HG03354 (cell line): ENCODE measurements around the gene SMIM44.

ENCODE experiments used
- ATAC-seq: cut with Tn5 transposase; IDR thresholded peaks from one replicate; pipeline ENCODE4 v1.9.1; 2021; ENCODE audit warnings: mild to moderate bottlenecking; ENCODE audit not compliant: unreplicated experiment, poor library complexity, severe bottlenecking

SMIM44 gene

GRCh38 chr19:3479834-3480215 lies 3.4 kb downstream of the SMIM44 start:
- ATAC-seq: no peak

- ATAC-seq: no peak
Observed at GRCh38 chr19:3479177-3479833, 3.9 kb downstream of the SMIM44 start.

- no peak for ATAC-seq
Observed at GRCh38 chr19:3478409-3479176, 4.6 kb downstream of the SMIM44 start.

- no peak for ATAC-seq
Observed at GRCh38 chr19:3477951-3478350, 5.3 kb downstream of the SMIM44 start.

- no peak for ATAC-seq
Observed at GRCh38 chr19:3477506-3477905, 5.7 kb downstream of the SMIM44 start.

- no peak for ATAC-seq
Observed at GRCh38 chr19:3476830-3477229, 6.4 kb downstream of the SMIM44 start.

GRCh38 chr19:3475449-3475848 lies 7.8 kb downstream of the SMIM44 start:
- ATAC-seq: no peak

- ATAC-seq: no peak
Observed at GRCh38 chr19:3474614-3475013, 8.6 kb downstream of the SMIM44 start.

- no peak for ATAC-seq
Observed at GRCh38 chr19:3474010-3474409, 9.2 kb downstream of the SMIM44 start.

GRCh38 chr19:3471954-3472655 lies 11.1 kb downstream of the SMIM44 start:
- ATAC-seq: no peak

GRCh38 chr19:3470500-3471128 lies 12.6 kb downstream of the SMIM44 start:
- ATAC-seq: no peak

- ATAC-seq: no peak
Observed at GRCh38 chr19:3469638-3470499, 13.4 kb downstream of the SMIM44 start.

- no peak for ATAC-seq
Observed at GRCh38 chr19:3468211-3468610, 15.0 kb downstream of the SMIM44 start.

- ATAC-seq: no peak
Observed at GRCh38 chr19:3467437-3468198, 15.6 kb downstream of the SMIM44 start.

GRCh38 chr19:3466635-3467034 lies 16.6 kb downstream of the SMIM44 start:
- no peak for ATAC-seq

GRCh38 chr19:3465552-3465951 lies 17.7 kb downstream of the SMIM44 start:
- no peak for ATAC-seq

- ATAC-seq: no peak
Observed at GRCh38 chr19:3464587-3465235, 18.5 kb downstream of the SMIM44 start.
